PC-3 (cell line): Measurements from ENCODE around the gene PRKG2. TPM values are rescaled to one million over a fixed set of nuclear protein-coding genes. Genes with fewer than 3 reads are reported as not detected.

Experiments used
- ATAC-seq: fragments of 200-7000 bp; cut with Tn5 transposase; 2 replicates; pipeline ENCODE4 v1.9.1; 2020; ENCODE audit warnings: mild to moderate bottlenecking, moderate library complexity
- BruUV-seq: library from RNA; stranded (reverse); fragments of 400-500 nt; replicated peaks from 2 replicates; lab custom pipeline; 2021; lab: Mats Ljungman, UMichigan
- CTCF ChIA-PET: fragments of 300-600 bp; sonication (Branson Sonifier 250); formaldehyde crosslinking; loops from one replicate; lab custom pipeline; 2022; ENCODE audit warnings: antibody characterized with exemption; lab: Charles Lee
- POLR2A ChIA-PET: fragments of 300-600 bp; sonication (Branson Sonifier 250); formaldehyde crosslinking; loops from one replicate; lab custom pipeline; 2022; ENCODE audit warnings: antibody characterized with exemption; ENCODE audit not compliant: unreplicated experiment; lab: Charles Lee
- DNase-seq: peaks from one replicate; pipeline ENCODE4 v3.0.0-alpha.2; 2015
- H2AFZ ChIP-seq: fragments of 300-600 bp; sonication (generic); 2 replicates; pipeline ENCODE4 v1.6.0; 2016; ENCODE audit warnings: antibody characterized with exemption, low read length
- H3F3A ChIP-seq: fragments of 300-600 bp; sonication (generic); one replicate; pipeline ENCODE4 v1.6.0; 2017; ENCODE audit warnings: antibody characterized with exemption, low read length, control low read depth, mild to moderate bottlenecking; ENCODE audit not compliant: unreplicated experiment
- H3K27ac ChIP-seq: fragments of 300-600 bp; sonication (generic); 2 replicates; pipeline ENCODE4 v1.5.1; 2016; ENCODE audit warnings: mild to moderate bottlenecking, low read length
- H3K27me3 ChIP-seq: fragments of 300-600 bp; sonication (generic); 2 replicates; pipeline ENCODE4 v1.6.1; 2016; ENCODE audit warnings: low read length, mixed read lengths
- H3K36me3 ChIP-seq: fragments of 300-600 bp; sonication (generic); 2 replicates; pipeline ENCODE4 v1.6.1; 2016; ENCODE audit warnings: low read depth, mixed run types, low read length, mixed read lengths
- H3K4me1 ChIP-seq: fragments of 300-600 bp; sonication (generic); 2 replicates; pipeline ENCODE4 v1.5.1; 2016; ENCODE audit warnings: low read length; ENCODE audit not compliant: insufficient read depth
- H3K4me2 ChIP-seq: fragments of 300-600 bp; sonication (generic); 2 replicates; pipeline ENCODE4 v1.6.0; 2016; ENCODE audit warnings: low read length
- H3K4me3 ChIP-seq: fragments of 300-600 bp; sonication (generic); 2 replicates; pipeline ENCODE4 v1.5.1; 2016; ENCODE audit warnings: mild to moderate bottlenecking, low read length, mixed read lengths
- H3K79me2 ChIP-seq: fragments of 300-600 bp; sonication (generic); 2 replicates; pipeline ENCODE4 v1.6.1; 2017; ENCODE audit warnings: low read length, mixed read lengths
- H3K9ac ChIP-seq: fragments of 300-600 bp; sonication (generic); 2 replicates; pipeline ENCODE4 v1.6.0; 2016; ENCODE audit warnings: mild to moderate bottlenecking, low read length
- H3K9me2 ChIP-seq: fragments of 300-600 bp; sonication (generic); replicated peaks from 2 replicates; pipeline ENCODE4 v1.6.1; 2016; ENCODE audit warnings: mixed run types, low read length, mixed read lengths
- H3K9me3 ChIP-seq: fragments of 300-600 bp; sonication (generic); 2 replicates; pipeline ENCODE4 v1.6.1; 2016; ENCODE audit warnings: low read length, mixed read lengths
- H4K20me1 ChIP-seq: fragments of 300-600 bp; sonication (generic); 2 replicates; pipeline ENCODE4 v1.6.1; 2016; ENCODE audit warnings: low read length, mixed read lengths
- EZH2 ChIP-seq: fragments of 300-600 bp; sonication (generic); IDR thresholded peaks from one replicate; pipeline ENCODE4 v1.6.1; 2017; ENCODE audit warnings: antibody characterized with exemption, mild to moderate bottlenecking, low read length; ENCODE audit not compliant: unreplicated experiment
- EZH2phosphoT487 ChIP-seq: fragments of 300-600 bp; sonication (generic); IDR thresholded peaks from 2 replicates; pipeline ENCODE4 v1.6.1; 2018; ENCODE audit warnings: mild to moderate bottlenecking, antibody characterized with exemption, low read length, borderline replicate concordance
- intact Hi-C: fragments of 100-400 bp; cut with micrococcal nuclease; formaldehyde crosslinking; loops from 2 replicates; pipeline ENCODE4 v1.9.0; 2023
- total RNA-seq: library from RNA; depleted of rRNA; stranded (reverse); fragments of >200 nt; gene quantifications from 2 replicates; pipeline ENCODE4 v1.2.3, GENCODE V29; 2014
- TF ChIP-seq, protein P1 (sequence below): fragments of 300-600 bp; sonication (generic); conservative IDR thresholded peaks from 2 replicates; pipeline ENCODE4 v1.5.1; 2017; ENCODE audit warnings: antibody characterized with exemption, low read depth, mild to moderate bottlenecking, low read length

Gene PRKG2
- total RNA-seq, 1 experiment from 2014 or later = 0.55 TPM

DNA sequence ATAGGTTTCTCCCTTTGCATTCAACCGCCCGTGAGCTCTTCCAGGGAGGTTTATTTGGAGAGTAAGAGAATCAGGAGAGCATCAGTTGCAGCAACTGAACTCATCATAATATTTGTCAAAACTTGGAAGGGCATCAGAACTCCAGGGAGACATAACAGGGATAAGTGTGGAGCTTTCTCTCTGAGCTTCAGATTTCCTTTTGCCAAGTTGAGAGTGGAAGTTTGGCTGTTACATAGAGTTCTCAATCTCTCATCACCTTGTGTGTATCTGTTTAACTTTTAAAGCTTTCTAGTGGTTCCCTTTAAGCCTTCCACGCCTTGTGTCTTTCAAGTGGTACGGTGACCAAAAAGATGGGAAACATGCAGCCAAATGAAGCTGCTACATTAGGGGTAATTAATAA is 165.7 kb downstream of the PRKG2 start:
- Histone ChIP-seq H3K27ac (no peak overlapping the region), H3K9me3 (no peaks in the 10 kb centered on the region), H3K36me3 (no peaks in the 10 kb centered on the region), H3K79me2 (no peaks in the 10 kb centered on the region), H3K9ac (no peak overlapping the region), H4K20me1 (no peaks in the 10 kb centered on the region), H3K9me2 (no peaks in the 10 kb centered on the region), H3K4me2 (no peak overlapping the region), H3K4me1 (no peaks in the 10 kb centered on the region), H2AFZ (no peak overlapping the region), H3K4me3 (no peak overlapping the region), H3F3A (no peaks in the 10 kb centered on the region), H3K27me3 (no peaks in the 10 kb centered on the region)
- DNase-seq = no peak
- ChIA-PET POLR2A (interaction anchor here (0.6 kb wide), 1 partner anchor 58 kb away, joined by 3 read pairs; no protein-coding TSS in a partner anchor), CTCF (no interaction called here)
- ATAC-seq = no peak
- BruUV-seq = no TSS peak
- no peak for TF ChIP-seq EZH2
- TF ChIP-seq, protein P1, sequence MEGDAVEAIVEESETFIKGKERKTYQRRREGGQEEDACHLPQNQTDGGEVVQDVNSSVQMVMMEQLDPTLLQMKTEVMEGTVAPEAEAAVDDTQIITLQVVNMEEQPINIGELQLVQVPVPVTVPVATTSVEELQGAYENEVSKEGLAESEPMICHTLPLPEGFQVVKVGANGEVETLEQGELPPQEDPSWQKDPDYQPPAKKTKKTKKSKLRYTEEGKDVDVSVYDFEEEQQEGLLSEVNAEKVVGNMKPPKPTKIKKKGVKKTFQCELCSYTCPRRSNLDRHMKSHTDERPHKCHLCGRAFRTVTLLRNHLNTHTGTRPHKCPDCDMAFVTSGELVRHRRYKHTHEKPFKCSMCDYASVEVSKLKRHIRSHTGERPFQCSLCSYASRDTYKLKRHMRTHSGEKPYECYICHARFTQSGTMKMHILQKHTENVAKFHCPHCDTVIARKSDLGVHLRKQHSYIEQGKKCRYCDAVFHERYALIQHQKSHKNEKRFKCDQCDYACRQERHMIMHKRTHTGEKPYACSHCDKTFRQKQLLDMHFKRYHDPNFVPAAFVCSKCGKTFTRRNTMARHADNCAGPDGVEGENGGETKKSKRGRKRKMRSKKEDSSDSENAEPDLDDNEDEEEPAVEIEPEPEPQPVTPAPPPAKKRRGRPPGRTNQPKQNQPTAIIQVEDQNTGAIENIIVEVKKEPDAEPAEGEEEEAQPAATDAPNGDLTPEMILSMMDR = no peak
- no peak for TF ChIP-seq EZH2phosphoT487
- intact Hi-C loops = no loop called here

DNA sequence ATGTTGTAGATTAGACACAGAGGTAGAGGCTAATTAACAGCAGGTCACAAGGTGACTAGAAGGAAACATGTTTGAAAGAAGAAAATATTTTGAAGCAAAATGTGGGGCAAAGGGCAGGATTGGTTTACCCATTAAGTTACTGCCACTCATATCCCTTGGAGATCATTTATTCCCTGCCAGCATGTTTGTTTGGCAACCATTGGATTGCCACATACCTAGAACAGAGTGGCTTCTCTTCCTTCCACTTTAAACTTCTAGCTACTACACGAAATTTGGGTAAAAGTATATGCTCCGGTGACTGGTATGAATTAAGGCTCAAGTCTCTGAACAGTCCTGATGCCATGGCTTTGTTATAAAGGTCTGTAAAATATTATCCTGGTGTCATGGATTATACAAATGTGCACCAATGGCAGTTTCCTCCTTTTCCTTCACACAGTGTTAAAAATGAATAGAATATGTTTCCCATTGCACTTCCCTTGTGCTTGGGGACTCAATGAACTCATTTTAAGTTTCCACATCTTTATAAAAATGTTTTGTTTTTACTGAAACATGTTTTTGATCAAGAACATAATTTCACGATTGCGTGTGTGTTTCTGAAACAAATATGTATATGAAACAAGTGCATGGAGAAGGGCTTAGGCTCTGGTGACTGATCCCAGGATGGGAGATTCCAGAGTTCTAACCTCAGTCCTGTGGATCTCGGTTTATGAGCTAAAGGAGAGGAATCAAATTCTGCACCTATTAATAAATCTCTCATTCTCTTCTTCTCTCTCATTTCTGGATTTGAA is 172.2 kb downstream of the PRKG2 start:
- Histone ChIP-seq H3K4me1 (peaks cover 14% of the 10 kb centered on the region), H3K27ac (no peak overlapping the region), H3K9me3 (no peaks in the 10 kb centered on the region), H3K27me3 (no peaks in the 10 kb centered on the region), H3F3A (no peaks in the 10 kb centered on the region), H3K79me2 (no peaks in the 10 kb centered on the region), H4K20me1 (no peaks in the 10 kb centered on the region), H3K9me2 (no peaks in the 10 kb centered on the region), H3K4me2 (no peak overlapping the region), H3K4me3 (no peak overlapping the region), H3K9ac (no peak overlapping the region), H2AFZ (no peak overlapping the region), H3K36me3 (no peaks in the 10 kb centered on the region; the same call in 1 of the 2 replicates)
- DNase-seq (no peak), ATAC-seq (no peak)
- ChIA-PET POLR2A (interaction anchor here (0.6 kb wide), 1 partner anchor 898 kb away, joined by 3 read pairs; no protein-coding TSS in a partner anchor), CTCF (interaction anchor here (0.6 kb wide), 1 partner anchor 507 kb away, joined by 3 read pairs; no protein-coding TSS in a partner anchor)
- TF ChIP-seq, protein P1 = no peak
- TF ChIP-seq EZH2phosphoT487 = no peak
- no peak for TF ChIP-seq EZH2
- intact Hi-C loops = loop anchor here (5.0 kb wide), 1 partner anchor 590 kb away; no protein-coding TSS in a partner anchor
- no TSS peak for BruUV-seq
